ENCODE data around the gene PSAPL1.

Gene PSAPL1

DNA sequence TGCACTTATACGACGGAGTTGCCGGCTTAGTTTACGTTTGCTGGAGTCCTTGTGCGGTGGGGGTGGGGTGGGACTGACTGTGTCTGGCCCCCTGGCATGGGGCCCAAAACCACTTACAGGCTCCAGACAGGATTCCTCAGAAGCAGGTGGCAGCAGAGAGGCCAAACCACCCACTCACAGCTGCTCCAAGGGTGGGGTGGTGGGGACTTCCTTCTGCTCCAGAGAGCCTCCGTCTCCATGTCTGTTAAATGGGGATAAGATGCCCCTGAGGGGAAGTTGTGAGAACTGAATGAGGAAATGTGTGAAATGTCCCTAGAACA, 36.7 kb downstream of the PSAPL1 start:
- H3K9me3 ChIP-seq (ENCODE audit: control insufficient read depth, insufficient read depth, low read length), result no peaks in the 10 kb centered on the region
- H4K20me1 ChIP-seq (ENCODE audit: control insufficient read depth, insufficient read depth, low read depth, low read length), result no peaks in the 10 kb centered on the region
- H3K27ac ChIP-seq (ENCODE audit: low read depth, low read length), result no peak overlapping the region
- H3K9me2 ChIP-seq (replicated peaks; ENCODE audit: control insufficient read depth, low read length), result no peaks in the 10 kb centered on the region
- H3K4me2 ChIP-seq (ENCODE audit: low read length), result no peak overlapping the region
- no peak for TF ChIP-seq EZH2phosphoT487 (IDR thresholded peaks at IDR 0.05; ENCODE audit: borderline replicate concordance, low read length)
- no peak for TF ChIP-seq CTCF (IDR thresholded peaks at IDR 0.05; ENCODE audit: low read depth, low read length, poor library complexity, severe bottlenecking)
- no peaks in the 10 kb centered on the region for H3K27me3 ChIP-seq (ENCODE audit: control insufficient read depth, low read length)
- H3K4me3 ChIP-seq (ENCODE audit: low read length), result no peak overlapping the region
- no peaks in the 10 kb centered on the region for H3F3A ChIP-seq (ENCODE audit: control insufficient read depth, insufficient read depth)
- no peaks in the 10 kb centered on the region for H3K79me2 ChIP-seq (ENCODE audit: control insufficient read depth, low read length)
- H3K4me1 ChIP-seq (ENCODE audit: control insufficient read depth, low read length), result peaks cover 25% of the 10 kb centered on the region
- H3K36me3 ChIP-seq (ENCODE audit: control insufficient read depth, low read length), result no peaks in the 10 kb centered on the region

GRCh38 chr4:7397206-7398103, 37.3 kb downstream of the PSAPL1 start:
- H3K27me3 ChIP-seq (ENCODE audit: control insufficient read depth, low read length), result no peaks in the 10 kb centered on the region
- H3K4me1 ChIP-seq (ENCODE audit: control insufficient read depth, low read length), result peaks cover 25% of the 10 kb centered on the region
- no peak overlapping the region for H3K27ac ChIP-seq (ENCODE audit: low read depth, low read length)

DNA sequence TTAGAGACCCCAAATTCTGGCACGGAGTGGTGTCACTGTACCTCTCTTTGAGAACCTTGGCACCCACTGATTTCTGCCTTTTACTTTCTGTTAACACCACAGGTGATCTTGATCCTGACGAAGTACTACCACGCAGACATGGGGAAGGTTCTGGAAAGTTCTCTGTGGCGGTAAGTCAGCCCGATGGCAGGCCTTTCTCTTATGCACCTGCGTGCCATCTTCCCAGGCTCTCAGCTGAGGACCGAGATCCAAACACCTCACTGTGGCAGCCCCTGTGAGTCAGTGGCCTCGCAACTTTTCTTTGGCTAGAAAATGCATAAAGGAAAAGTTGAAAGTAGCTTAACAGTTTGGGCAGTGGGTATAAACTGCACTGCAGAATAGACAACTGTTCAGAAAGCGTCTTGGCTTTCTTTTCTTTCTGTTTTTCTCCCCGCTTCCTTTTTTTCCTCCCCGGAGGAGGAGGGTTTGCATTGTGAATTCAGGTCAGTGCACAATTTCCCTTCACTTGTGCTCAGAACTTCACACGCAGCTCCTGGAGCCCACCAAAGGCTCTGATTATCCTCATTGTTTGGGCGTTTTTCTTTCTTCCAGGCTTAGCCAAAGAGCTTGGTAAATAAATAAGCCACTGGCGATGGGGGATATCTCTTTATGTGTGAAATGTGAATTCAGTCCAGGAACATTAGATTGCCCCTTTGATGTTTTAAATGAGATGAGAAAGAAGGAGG, 38.4 kb downstream of the PSAPL1 start:
- H3K27me3 ChIP-seq (ENCODE audit: control insufficient read depth, low read length), result no peaks in the 10 kb centered on the region
- H3K27ac ChIP-seq (ENCODE audit: low read depth, low read length), result no peak overlapping the region
- H3K4me1 ChIP-seq (ENCODE audit: control insufficient read depth, low read length), result peaks cover 25% of the 10 kb centered on the region
- no peaks in the 10 kb centered on the region for H4K20me1 ChIP-seq (ENCODE audit: control insufficient read depth, insufficient read depth, low read depth, low read length)
- no peaks in the 10 kb centered on the region for H3K9me2 ChIP-seq (replicated peaks; ENCODE audit: control insufficient read depth, low read length)
- H3K36me3 ChIP-seq (ENCODE audit: control insufficient read depth, low read length), result no peaks in the 10 kb centered on the region
- TF ChIP-seq CTCF (IDR thresholded peaks at IDR 0.05; ENCODE audit: low read depth, low read length, poor library complexity, severe bottlenecking), result no peak
- TF ChIP-seq EZH2phosphoT487 (IDR thresholded peaks at IDR 0.05; ENCODE audit: borderline replicate concordance, low read length), result no peak
- H3F3A ChIP-seq (ENCODE audit: control insufficient read depth, insufficient read depth), result no peaks in the 10 kb centered on the region
- no peak overlapping the region for H3K4me2 ChIP-seq (ENCODE audit: low read length)
- no peaks in the 10 kb centered on the region for H3K79me2 ChIP-seq (ENCODE audit: control insufficient read depth, low read length)
- H3K9me3 ChIP-seq (ENCODE audit: control insufficient read depth, insufficient read depth, low read length), result no peaks in the 10 kb centered on the region
- H3K4me3 ChIP-seq (ENCODE audit: low read length), result no peak overlapping the region

More at GRCh38 chr4:7397206-7398103, 37.3 kb downstream of the PSAPL1 start:
- no peak overlapping the region for H3K4me3 ChIP-seq (ENCODE audit: low read length)
- no peaks in the 10 kb centered on the region for H3K9me3 ChIP-seq (ENCODE audit: control insufficient read depth, insufficient read depth, low read length)
- no peaks in the 10 kb centered on the region for H4K20me1 ChIP-seq (ENCODE audit: control insufficient read depth, insufficient read depth, low read depth, low read length)
- TF ChIP-seq EZH2phosphoT487 (IDR thresholded peaks at IDR 0.05; ENCODE audit: borderline replicate concordance, low read length), result no peak
- TF ChIP-seq CTCF (IDR thresholded peaks at IDR 0.05; ENCODE audit: low read depth, low read length, poor library complexity, severe bottlenecking), result no peak
- H3K79me2 ChIP-seq (ENCODE audit: control insufficient read depth, low read length), result no peaks in the 10 kb centered on the region
- H3K36me3 ChIP-seq (ENCODE audit: control insufficient read depth, low read length), result no peaks in the 10 kb centered on the region
- no peak overlapping the region for H3K4me2 ChIP-seq (ENCODE audit: low read length)
- no peaks in the 10 kb centered on the region for H3F3A ChIP-seq (ENCODE audit: control insufficient read depth, insufficient read depth)
- no peaks in the 10 kb centered on the region for H3K9me2 ChIP-seq (replicated peaks; ENCODE audit: control insufficient read depth, low read length)
